Thymus (tissue), 11 donors: ENCODE data around the gene NOL4L. TPM values are rescaled to one million over a fixed set of nuclear protein-coding genes. Genes with fewer than 3 reads are reported as not detected.

ENCODE experiments used
- DNase-seq, 9 donors: peaks; one replicate each; pipeline ENCODE4 v3.0.0-alpha.2; 2013; ENCODE audit warnings: low spot score in 9 of 9, low read depth in 6 of 9, missing footprints in 1 of 9
- H3K27ac ChIP-seq, 2 donors: one replicate each; pipeline ENCODE4 v1.5.1; 2013; ENCODE audit warnings: control low read depth in 1 of 2, low read depth in 1 of 2, low read length in 1 of 2, mild to moderate bottlenecking in 1 of 2, moderate library complexity in 1 of 2
- H3K27me3 ChIP-seq, 2 donors: one replicate each; pipeline ENCODE4 v1.5.1; 2013; ENCODE audit warnings: low read length in 1 of 2; ENCODE audit not compliant: control insufficient read depth in 2 of 2, insufficient read depth in 1 of 2
- H3K36me3 ChIP-seq, 2 donors: one replicate each; pipeline ENCODE4 v1.5.1; 2013; ENCODE audit warnings: low read length in 1 of 2, mild to moderate bottlenecking in 1 of 2, moderate library complexity in 1 of 2; ENCODE audit not compliant: control insufficient read depth in 2 of 2, insufficient read depth in 2 of 2
- H3K4me1 ChIP-seq, 2 donors: one replicate each; pipeline ENCODE4 v1.5.1; 2013; ENCODE audit warnings: low read length in 2 of 2; ENCODE audit not compliant: control insufficient read depth in 2 of 2, insufficient read depth in 2 of 2
- H3K4me3 ChIP-seq, 2 donors: one replicate each; pipeline ENCODE4 v1.5.1; 2013; ENCODE audit warnings: low read length in 2 of 2, control low read depth in 1 of 2, mild to moderate bottlenecking in 1 of 2
- H3K9me3 ChIP-seq, 2 donors: one replicate each; pipeline ENCODE4 v1.5.1; 2013; ENCODE audit warnings: low read length in 1 of 2, mild to moderate bottlenecking in 1 of 2; ENCODE audit not compliant: control insufficient read depth in 2 of 2, insufficient read depth in 1 of 2
- WGBS: extraction: QIAGEN DNeasy Blood & Tissue Kit; methylation state at CpG from one replicate; pipeline ENCODE4 v1.1.7; 2013; 5-methylcytosine and 5-hydroxymethylcytosine counted together
- polyA plus RNA-seq: library from polyadenylated mRNA; stranded (reverse); fragments of 200-250 nt; gene quantifications from one replicate; pipeline ENCODE4 v1.2.3, GENCODE V29; 2013
- total RNA-seq: library from RNA; stranded (reverse); fragments of 120-200 nt; gene quantifications from one replicate; pipeline ENCODE4 v1.2.4, GENCODE V29; 2013
- donor health status: healthy.

Gene NOL4L
- total and polyA plus RNA-seq, 2 donors: 12.4 to 14.1 TPM

DNA sequence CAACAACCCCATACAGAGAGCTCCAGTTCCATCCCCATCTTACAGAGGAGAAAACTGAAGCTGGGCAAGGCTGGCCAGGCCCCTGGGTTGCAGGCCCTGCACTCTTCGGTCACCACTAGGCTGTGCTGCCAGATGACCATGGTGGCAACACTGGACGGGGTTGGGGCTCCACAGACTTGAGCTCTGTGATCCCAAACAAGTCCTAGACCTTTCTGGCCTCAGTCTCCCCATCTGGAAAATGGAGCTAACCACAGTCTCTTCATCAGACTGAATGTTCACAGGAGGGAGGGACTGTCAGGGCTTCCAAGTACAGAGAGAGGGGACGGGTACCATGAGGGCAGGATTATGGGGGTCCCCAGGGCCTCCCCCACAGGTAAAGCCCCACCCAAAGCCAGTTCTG is 41.3 kb upstream of the NOL4L start:
- Histone ChIP-seq H3K36me3 (no peaks in the 10 kb centered on the region), H3K27ac (no peak overlapping the region), H3K4me1 (peaks cover 16% of the 10 kb centered on the region in 2 donors), H3K27me3 (peaks cover 2 to 24% of the 10 kb centered on the region in 2 donors), H3K9me3 (peaks cover 0 to 10% of the 10 kb centered on the region in 2 donors), H3K4me3 (no peak overlapping the region)
- 96% methylated on average over 3 of the region's 3 CpGs for WGBS
- no peak for DNase-seq

DNA sequence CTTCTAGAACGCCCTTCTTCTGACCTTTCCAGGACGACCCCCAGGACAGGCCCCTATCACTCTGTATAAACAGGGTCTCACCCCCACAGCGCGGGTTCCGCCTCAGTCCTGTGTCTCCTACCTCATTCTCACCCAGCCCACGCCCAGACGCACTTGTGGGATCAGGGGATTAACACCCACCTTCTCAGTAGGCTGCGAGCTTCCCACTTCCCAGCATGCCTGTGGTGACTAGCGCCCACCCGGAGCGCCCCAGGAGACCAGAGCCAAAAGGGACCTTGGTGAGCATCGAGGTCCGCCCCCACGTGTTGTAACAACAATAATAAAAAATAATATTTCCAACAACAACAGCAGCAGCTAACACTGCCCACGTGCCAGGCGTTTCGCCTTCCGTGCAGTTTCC is 40.9 kb upstream of the NOL4L start:
- peaks cover 0 to 10% of the 10 kb centered on the region in 2 donors for H3K9me3 ChIP-seq
- peaks cover 16% of the 10 kb centered on the region in 2 donors for H3K4me1 ChIP-seq
- H3K27me3 ChIP-seq: peaks cover 2 to 24% of the 10 kb centered on the region in 2 donors
- no peak overlapping the region for H3K27ac ChIP-seq
- 98% methylated on average over 18 of the region's 18 CpGs for WGBS
- H3K36me3 ChIP-seq: no peaks in the 10 kb centered on the region
- no peak for DNase-seq
- H3K4me3 ChIP-seq: no peak overlapping the region

DNA sequence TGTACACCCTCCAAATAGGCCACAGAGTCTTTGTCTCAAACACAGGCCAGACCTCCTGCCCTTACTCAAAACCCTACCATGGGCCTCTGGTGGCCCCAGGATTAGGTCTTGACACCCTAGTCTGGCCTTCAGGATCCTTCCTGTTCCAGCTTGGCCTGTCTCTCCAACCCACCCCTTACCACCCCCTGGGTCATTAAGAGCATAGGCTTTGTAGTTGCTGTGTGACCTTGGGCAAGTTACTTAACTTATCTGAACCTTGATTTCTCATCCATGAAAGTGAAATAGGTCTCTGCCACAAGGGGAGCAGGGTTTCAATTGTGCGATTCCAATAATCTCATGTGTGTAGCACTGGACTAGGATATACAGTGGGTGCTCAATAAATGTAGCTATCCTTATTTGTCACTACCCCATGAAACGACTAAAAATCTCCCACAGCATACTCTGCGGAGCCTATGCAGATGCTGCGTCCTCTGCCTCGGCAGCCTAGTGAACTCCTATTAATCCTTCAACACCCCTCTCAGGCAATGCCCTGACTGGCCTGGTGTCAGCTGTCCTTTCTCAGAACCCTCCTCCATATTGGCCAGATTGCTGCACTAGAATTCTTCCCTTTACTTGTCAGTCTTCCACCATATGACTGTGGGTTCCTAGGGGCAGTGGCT is 39.7 kb upstream of the NOL4L start:
- Histone ChIP-seq H3K4me3 (no peak overlapping the region), H3K4me1 (peaks cover 16% of the 10 kb centered on the region in 2 donors), H3K27ac (no peak overlapping the region), H3K27me3 (peaks cover 0 to 24% of the 10 kb centered on the region in 2 donors), H3K9me3 (peaks cover 0 to 10% of the 10 kb centered on the region in 2 donors), H3K36me3 (no peaks in the 10 kb centered on the region)
- WGBS: over 99% methylated on average over 5 of the region's 5 CpGs
- no peak for DNase-seq

DNA sequence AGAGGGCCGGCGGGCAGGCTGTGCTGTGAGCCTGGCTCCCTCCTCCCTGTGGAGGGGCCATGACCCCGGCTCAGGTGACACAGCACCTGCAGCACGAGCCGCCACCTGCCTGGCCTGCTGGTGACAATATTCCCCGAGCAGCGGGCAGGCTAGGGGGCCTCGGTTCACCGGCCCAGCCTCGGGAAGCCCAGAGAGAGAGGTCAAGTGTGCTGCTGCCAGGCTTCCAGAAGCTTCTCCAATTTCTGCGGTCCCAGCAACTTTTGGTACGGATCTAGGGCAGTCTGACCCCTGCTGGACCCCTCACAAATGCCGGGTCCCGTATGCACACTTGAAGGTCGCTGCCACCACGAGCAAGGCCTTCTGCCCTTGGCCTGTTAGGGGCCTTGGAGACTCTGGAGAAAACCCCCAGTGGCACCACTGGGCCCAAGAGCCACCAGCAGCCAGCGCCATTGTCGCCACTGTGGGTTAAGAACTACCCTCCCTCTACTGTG is 38.6 kb upstream of the NOL4L start:
- Histone ChIP-seq H3K4me3 (no peak overlapping the region), H3K27ac (no peak overlapping the region), H3K36me3 (no peaks in the 10 kb centered on the region), H3K4me1 (peaks cover 16% of the 10 kb centered on the region in 2 donors), H3K9me3 (peaks cover 0 to 14% of the 10 kb centered on the region in 2 donors), H3K27me3 (peaks cover 0 to 24% of the 10 kb centered on the region in 2 donors)
- no peak for DNase-seq
- 93% methylated on average over 18 of the region's 18 CpGs for WGBS

DNA sequence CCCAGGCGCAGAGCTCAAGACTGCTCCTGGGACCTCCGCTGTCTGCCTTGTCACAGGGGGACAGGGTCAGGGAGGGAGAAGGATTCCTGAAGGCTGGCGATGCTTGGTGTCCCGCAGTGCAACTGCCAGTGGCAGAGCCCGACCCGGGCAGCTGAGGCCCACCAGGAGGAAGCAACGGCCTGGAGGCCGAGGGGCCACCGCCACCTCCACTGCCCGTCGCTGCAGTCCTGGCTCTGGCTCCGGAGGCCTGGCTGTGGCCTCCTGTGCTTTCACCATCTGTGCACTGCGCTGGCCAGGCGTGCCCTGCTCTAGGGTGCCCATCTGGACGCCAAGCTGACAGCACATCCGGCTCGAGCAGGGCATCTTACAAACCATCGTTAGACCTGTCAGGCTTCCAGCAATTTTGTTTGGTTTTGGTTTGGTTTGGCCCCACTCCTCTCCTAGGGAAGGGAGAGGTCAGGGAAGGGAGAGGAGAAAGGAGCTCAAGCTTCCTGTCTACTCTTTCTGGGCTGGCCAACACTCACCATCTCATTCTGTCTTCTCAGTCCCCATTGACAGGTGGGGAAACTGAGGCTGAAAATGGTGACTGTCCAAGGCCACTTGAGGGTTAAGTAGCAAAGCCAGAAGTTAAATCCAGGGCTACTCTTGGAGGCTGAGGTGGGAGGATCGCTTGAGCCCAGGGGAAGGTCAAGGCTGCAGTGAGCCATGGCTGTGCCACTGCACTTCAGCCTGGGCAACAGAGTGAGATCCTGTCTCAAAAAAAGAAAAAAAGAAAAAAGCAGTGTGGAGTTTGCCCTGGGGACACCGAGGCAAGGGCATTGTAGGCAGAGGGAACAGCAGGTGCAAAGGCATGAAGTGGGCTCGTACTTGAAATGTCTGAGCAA is 37.7 kb upstream of the NOL4L start:
- Histone ChIP-seq H3K4me3 (no peak overlapping the region), H3K27ac (no peak overlapping the region), H3K4me1 (peaks cover 12% of the 10 kb centered on the region in 2 donors), H3K36me3 (no peaks in the 10 kb centered on the region), H3K9me3 (peaks cover 0 to 14% of the 10 kb centered on the region in 2 donors), H3K27me3 (peaks cover 0 to 19% of the 10 kb centered on the region in 2 donors)
- 97% methylated on average over 21 of the region's 21 CpGs for WGBS
- no peak for DNase-seq

DNA sequence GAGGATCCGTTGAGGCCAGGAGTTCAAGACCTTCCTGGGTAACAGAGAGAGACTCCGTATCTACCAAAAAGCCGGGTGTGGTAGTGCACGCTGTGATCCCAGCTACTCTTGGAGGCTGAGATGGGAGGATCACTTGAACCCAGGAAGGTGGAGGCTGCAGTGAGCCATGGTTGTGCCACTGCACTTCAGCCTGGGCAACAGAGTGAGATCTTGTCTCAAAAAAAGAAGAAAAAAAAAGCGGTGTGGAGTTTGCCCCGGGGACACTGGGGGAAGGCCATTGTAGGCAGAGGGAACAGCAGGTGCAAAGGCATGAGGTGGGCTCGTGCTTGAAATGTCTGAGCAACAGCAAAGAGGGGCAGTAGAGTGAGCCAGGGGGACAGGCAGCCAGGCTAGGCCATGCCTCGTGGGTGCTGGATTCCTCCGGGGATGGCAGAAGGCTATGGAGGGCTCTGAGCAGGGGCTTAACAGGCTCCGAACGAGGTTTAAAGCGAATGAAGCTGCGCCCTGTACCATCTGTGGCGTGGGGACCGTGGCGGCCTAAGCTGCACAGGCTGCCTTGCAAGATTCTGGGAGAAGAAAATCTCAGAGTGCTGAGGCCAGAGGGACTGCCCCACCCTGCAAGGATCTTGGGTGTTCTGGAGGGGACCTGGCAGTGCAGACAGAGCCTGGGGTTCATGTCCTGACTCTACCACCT is 36.9 kb upstream of the NOL4L start:
- 93% methylated on average over 16 of the region's 16 CpGs for WGBS
- H3K4me3 ChIP-seq: no peak overlapping the region
- DNase-seq: no peak
- no peaks in the 10 kb centered on the region for H3K36me3 ChIP-seq
- H3K4me1 ChIP-seq: peaks cover 4 to 5% of the 10 kb centered on the region in 2 donors
- no peak overlapping the region for H3K27ac ChIP-seq
- H3K9me3 ChIP-seq: peaks cover 0 to 14% of the 10 kb centered on the region in 2 donors
- peaks cover 0 to 11% of the 10 kb centered on the region in 2 donors for H3K27me3 ChIP-seq

DNA sequence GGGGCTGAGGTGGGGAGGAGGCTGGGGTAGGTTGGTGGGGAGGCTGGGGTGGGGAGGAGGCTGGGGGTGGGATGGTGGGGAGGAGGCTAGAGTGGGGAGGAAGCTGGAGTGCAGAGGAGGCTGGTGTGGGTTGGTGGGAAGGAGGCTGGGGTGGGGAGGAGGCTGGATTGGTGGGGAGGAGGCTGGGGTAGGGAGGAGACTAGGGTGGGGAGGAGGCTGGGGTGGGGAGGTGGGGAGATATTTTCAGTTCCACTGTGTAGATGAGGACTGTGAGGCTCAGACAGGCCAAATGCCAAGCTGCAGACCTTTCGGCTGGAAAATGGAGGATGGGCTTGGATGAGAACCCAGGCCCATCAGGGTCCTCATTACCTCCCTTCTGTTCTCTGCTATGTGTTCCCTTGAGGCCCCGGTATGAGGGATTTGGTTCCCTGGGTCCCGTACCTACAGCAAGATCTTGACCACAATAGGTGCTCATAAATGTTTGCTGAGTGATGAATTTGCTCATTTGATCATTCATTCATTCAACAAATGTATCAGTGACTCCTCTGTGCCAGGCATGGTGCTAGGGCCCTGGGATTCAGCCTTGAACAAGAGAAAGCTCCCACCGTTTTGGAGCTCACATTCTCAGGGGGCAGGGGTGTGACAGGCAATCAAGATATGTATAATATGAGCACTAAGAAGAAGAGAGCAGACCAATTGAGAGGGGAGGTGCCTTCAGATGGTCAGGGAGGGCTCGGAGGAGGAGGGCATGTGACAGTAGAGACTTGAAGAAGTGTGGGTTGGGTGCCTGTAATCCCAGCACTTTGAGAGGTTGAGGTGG is 36.1 kb upstream of the NOL4L start:
- peak in 2 of 9 donors; percentile 26 to 41 for DNase-seq
- no peaks in the 10 kb centered on the region for H3K36me3 ChIP-seq
- no peak overlapping the region for H3K27ac ChIP-seq
- peaks cover 0 to 4% of the 10 kb centered on the region in 2 donors for H3K27me3 ChIP-seq
- peaks cover 3 to 5% of the 10 kb centered on the region in 2 donors for H3K4me1 ChIP-seq
- H3K9me3 ChIP-seq: peaks cover 0 to 8% of the 10 kb centered on the region in 2 donors
- 94% methylated on average over 5 of the region's 5 CpGs for WGBS
- H3K4me3 ChIP-seq: no peak overlapping the region

DNA sequence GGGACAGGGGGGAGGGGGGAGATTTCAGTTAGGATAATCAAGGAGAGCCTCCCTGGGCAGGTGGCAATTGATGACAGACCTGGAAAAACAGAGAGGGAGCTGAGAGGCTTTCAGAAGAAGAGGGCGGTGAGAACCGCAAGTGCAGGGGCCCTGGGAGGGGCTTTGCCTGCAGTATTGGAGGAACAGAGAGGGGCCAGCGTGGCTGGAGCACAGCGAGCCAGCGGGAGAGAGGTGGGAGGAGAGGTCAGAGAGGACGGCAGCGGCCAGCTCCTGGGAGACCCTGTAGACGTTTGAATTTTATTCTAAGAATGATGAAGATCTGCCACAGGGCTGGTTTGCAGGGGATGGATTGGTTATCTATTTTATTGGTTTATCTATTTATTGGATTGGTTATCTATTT is 34.5 kb upstream of the NOL4L start:
- Histone ChIP-seq H3K4me1 (peaks cover 3 to 9% of the 10 kb centered on the region in 2 donors), H3K27me3 (no peaks in the 10 kb centered on the region), H3K27ac (no peak overlapping the region), H3K36me3 (no peaks in the 10 kb centered on the region), H3K4me3 (no peak overlapping the region), H3K9me3 (peaks cover 0 to 4% of the 10 kb centered on the region in 2 donors)
- WGBS: 93% methylated on average over 8 of the region's 8 CpGs
- no peak for DNase-seq
